NCI-H128 (cell line): ENCODE measurements around the gene TBC1D9B.

Experiments
- DNase-seq: peaks from one replicate; lab custom pipeline; 2025; ENCODE audit not compliant: unreplicated experiment; lab: John Stamatoyannopoulos, UW

Gene TBC1D9B

DNA sequence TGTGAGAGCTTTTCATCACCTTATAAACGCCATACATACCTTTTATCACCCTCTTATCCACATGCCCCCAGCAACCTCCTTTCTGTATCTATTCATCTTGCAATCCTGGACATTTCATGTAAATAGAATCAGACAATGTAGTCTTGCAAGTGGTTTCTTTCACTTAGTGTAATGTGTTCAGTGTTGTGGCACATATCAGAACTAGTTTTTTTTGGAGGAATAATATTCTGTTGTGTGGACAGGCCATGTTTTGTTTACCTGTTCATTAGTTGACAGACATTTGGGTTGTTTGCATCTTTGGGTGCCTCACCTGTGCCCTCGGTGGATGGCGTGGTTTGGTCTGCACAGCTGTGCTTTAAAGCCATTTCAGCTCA, 85.7 kb downstream of the TBC1D9B start:
- DNase-seq, result no peak

- DNase-seq, result no peak
Measured at GRCh38 chr5:179821298-179822058, 86.2 kb downstream of the TBC1D9B start.

DNA sequence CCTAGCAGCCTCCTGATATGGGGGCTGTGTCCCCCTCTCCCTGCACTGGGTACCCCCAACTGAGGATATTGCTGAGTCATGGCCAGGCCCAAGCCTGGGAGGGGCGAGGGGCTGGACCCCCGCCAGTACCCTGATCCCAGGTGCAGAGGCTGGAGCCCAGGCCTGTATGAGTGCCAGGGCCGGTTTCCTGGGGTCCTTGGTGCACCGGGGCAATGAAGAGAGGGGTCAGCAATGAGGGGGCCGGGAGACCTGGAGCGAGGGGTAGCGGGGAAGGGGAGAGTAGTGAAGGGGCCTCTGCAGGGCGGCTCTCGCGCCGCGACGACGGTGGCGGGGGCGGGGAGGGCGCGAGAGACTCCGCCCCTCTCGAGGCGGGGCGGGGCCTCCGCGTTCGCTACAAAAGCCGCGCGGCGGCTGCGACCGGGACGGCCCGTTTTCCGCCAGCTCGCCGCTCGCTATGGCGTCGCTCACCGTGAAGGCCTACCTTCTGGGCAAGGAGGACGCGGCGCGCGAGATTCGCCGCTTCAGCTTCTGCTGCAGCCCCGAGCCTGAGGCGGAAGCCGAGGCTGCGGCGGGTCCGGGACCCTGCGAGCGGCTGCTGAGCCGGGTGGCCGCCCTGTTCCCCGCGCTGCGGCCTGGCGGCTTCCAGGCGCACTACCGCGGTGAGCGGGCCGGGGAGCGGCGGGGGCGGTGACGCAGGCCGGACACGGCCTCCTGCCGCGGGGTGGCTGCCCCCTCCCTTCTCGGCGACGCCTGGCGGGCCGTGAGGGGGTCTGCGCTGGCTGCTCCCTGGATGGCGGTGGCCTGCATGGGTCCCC, 87.0 kb downstream of the TBC1D9B start, which contains the start of gene SQSTM1:
Gene SQSTM1, plus strand, starts transcription at position 423 of the 815 bp plus-strand sequence. Its CDS starts 32 bp downstream, at position 455.
- DNase-seq, result peak; percentile 33

- DNase-seq, result no peak
Measured at GRCh38 chr5:179820127-179820482, 87.6 kb downstream of the TBC1D9B start.

- DNase-seq, result no peak
Measured at GRCh38 chr5:179819296-179820126, 88.2 kb downstream of the TBC1D9B start.

DNA sequence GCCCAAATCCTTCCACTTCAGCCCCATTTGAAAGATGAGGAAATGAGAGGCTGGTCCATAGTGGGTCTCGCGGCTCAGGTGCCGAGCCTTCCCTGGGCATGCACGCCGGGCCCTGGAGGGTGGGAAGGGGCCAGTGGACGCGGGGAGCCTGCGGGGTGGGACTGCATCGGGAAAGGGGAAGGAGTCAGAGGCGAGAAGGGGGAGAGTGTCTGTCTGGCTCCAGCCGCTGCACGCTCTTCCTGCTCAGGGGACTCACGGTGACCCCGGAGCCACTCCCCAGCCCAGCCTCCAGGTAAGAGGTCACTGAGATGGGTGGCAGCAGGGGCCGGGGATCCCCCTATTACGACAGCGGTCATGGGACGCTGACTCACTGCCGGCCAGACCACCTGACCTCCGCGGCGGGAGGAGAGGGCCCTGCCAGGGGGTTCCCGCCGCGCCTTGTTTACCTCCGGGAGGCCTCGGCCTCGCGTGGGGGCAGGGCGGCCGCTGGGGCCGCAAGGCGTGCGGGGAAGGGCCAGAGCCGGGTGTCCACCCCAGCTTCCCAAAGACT, 88.9 kb downstream of the TBC1D9B start:
- peak; percentile 18 for DNase-seq

GRCh38 chr5:179817890-179818745, 89.6 kb downstream of the TBC1D9B start:
- no peak for DNase-seq

- no peak for DNase-seq
Measured at GRCh38 chr5:179817470-179817840, 90.2 kb downstream of the TBC1D9B start.

- no peak for DNase-seq
Measured at GRCh38 chr5:179816796-179817469, 90.8 kb downstream of the TBC1D9B start.

DNA sequence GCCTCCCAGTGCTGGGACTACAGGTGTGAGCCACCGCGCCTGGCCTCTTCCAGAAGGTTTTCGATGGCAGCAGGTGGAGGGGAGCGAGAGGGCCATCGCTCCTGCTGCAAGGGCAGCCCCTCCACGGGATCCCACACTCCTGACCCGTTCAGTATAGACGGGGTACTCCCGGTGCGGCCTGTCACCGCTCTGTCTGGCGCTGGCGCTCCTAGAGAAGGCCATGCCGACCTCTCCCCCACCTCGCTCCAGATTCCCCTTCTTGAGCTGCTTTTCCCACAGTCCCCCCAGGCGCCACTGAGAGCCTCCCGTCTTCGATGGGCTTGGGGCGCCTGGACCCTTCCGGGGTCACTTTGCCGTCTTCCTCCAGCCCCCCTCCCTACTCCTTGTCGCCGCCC, 91.3 kb downstream of the TBC1D9B start:
- DNase-seq, result no peak

DNA sequence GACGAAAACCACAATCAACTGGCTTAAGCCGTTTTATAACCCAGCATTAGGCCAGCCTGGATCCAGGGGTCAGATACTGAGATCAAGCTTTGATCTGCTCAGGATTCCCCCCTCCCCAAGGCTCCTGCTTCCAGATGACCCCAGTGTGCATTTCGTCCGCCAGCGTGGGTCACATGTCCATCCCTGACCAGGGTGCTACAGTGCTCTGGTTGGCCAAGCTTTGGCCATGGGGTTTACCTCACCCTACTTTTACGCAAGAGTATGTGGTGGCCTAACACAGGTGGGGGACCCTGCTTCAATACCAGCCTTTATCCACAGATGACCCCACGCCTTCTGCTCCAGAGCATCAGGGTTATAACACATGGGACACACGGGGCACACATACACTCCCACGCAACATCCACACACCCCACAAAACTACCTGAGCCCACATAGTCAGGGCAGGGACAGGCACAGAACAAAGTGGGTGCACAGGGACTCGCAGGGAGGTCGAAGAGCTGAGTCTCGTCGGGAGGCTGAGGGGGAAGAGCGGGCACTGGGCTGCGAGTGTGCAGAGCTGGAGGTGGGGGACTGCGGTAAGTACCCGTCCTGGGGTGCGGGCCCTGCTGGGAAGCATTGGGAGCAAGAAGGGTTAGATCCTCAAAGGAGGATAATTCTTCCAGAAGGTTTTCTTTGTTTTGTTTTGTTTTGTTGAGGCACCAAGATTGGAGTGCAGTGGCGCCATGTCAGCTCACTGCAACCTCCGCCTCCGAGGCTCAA, 92.0 kb downstream of the TBC1D9B start:
- no peak for DNase-seq

- no peak for DNase-seq
Measured at GRCh38 chr5:179814090-179814489, 93.6 kb downstream of the TBC1D9B start.

DNA sequence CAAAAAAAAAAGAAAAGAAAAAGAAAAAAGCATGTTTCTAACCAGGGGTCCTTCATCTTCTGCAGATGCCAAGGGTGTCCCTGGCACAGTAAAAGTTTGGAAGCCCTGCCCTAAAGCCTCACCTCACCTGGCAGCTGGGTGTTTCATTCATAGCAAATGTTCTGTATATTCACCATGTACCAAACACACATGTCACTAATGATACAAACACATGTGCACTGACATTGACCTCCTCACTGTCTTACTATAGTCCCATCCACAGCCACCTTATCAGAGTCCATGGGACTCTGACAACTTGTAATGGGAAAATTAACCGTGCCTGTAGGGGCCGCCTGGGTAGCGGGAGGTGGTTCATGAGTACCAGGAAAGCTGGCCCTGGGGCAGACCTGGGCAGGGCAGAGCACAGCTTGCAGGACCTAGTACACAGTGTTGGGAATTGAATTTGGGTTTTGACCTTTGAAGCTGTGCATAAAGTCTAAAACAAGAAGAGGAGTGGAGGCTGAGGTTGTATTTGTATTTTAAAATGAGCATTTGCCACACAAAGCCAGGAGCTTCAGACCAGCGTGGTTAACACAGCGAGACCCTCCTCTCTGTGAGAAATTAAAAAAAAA, 94.6 kb downstream of the TBC1D9B start:
- no peak for DNase-seq

DNA sequence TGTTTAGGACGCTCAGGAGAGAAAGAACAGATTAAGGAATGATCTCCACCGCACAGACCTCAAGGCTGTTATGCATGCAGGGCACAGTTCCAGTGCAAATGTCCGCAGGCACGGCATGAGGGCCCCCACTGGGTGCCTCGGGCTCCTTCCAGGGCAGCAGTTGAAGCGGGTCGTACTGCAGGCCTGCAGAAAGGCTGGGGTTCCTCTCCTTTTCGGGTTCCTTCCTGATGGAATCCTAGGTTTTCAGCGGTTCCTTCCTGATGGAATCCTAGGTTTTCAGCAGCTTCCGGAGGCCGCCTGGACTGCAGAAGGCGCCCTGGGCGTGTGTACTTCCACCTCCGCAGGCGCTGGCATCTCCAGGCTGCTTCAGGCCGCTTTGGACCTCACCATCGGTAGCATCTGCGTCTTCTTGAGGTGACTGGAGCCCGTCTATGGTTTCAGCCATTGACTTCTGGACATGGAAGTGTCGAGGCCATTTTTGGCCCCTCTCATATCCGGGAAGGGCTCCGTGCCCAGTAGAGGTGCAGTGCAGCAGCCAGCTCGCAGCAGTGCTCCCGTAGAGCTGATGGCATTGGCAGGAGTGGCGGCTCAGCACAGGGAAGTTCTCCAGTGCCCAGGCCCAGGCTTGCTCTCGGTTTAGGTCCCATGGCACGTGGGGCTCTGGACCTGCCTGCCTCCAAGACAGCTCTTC, 95.4 kb downstream of the TBC1D9B start:
- no peak for DNase-seq
